HCT116 (cell line): ENCODE results near the gene OR2T33. TPM values are rescaled to one million over a fixed set of nuclear protein-coding genes. Genes with fewer than 3 reads are reported as not detected.
"Not testable (repeated sequence)": the region's sequence is repeated elsewhere in the genome, so short reads cannot be mapped to it uniquely, and the experiment has no call there.

Source experiments
- ATAC-seq: fragments of 200-7000 bp; cut with Tn5 transposase; 2 replicates; pipeline ENCODE4 v1.9.1; 2020; ENCODE audit warnings: mild to moderate bottlenecking, moderate library complexity
- BruUV-seq: library from RNA; stranded (reverse); fragments of 400-500 nt; replicated peaks from 2 replicates; lab custom pipeline; 2021; lab: Mats Ljungman, UMichigan
- CTCF ChIA-PET: fragments of 300-600 bp; sonication (Branson Sonifier 250); formaldehyde crosslinking; loops from one replicate; lab custom pipeline; 2021; ENCODE audit warnings: antibody characterized with exemption; lab: Charles Lee
- POLR2A ChIA-PET: fragments of 300-600, 350-600 bp; sonication (Branson Sonifier 250); formaldehyde crosslinking; loops from one replicate; lab custom pipeline; 2021; ENCODE audit warnings: antibody characterized with exemption; lab: Charles Lee
- RAD21 ChIA-PET, 2 experiments: fragments of 300-600 bp; sonication (Branson Sonifier 250); formaldehyde crosslinking; loops; one replicate each; lab custom pipeline; 2023; ENCODE audit warnings: low total read pairs in 2 of 2; ENCODE audit not compliant: uncharacterized antibody in 2 of 2, unreplicated experiment in 2 of 2, low non-redundant PET in 1 of 2; lab: Charles Lee
- DNase-seq: peaks from one replicate; pipeline ENCODE4 v3.0.0-alpha.2; 2010; ENCODE audit warnings: low read depth, low spot score
- H2AFZ ChIP-seq: fragments of 200-600 bp; shearing (Covaris generic), sonication (generic); 2 replicates; pipeline ENCODE4 v1.6.1; 2017; ENCODE audit warnings: low read depth, mixed run types, mixed read lengths, antibody characterized with exemption, low read length; ENCODE audit not compliant: poor library complexity, severe bottlenecking
- H3K27ac ChIP-seq: 2 replicates; pipeline ENCODE4 v1.5.1; 2012; ENCODE audit warnings: low read depth, low read length
- H3K27me3 ChIP-seq: fragments of 200-600 bp; sonication (generic); 2 replicates; pipeline ENCODE4 v1.6.1; 2016; ENCODE audit warnings: mixed run types, low read length, mixed read lengths; ENCODE audit not compliant: insufficient read depth
- H3K36me3 ChIP-seq, 2 experiments: fragments of 200-500 bp in 1 of 2; fragments of 200-600 bp in 1 of 2; sonication (Bioruptor generic) in 1 of 2; sonication (generic) in 1 of 2; 2 replicates each; pipeline versions ENCODE4 v1.5.1 to v1.6.1; 2014 to 2016; ENCODE audit warnings: low read length in 2 of 2, inconsistent platforms in 1 of 2, mixed read lengths in 1 of 2, mixed run types in 1 of 2; ENCODE audit not compliant: insufficient read depth in 2 of 2, control insufficient read depth in 1 of 2
- H3K4me1 ChIP-seq, 2 experiments: fragments of 200-600 bp in 1 of 2; sonication (generic) in 1 of 2; 2 replicates each; pipeline versions ENCODE4 v1.5.1 to v1.6.1; 2012 to 2017; ENCODE audit warnings: low read length in 2 of 2, inconsistent platforms in 1 of 2, mild to moderate bottlenecking in 1 of 2, mixed read lengths in 1 of 2, mixed run types in 1 of 2, moderate library complexity in 1 of 2; ENCODE audit not compliant: insufficient read depth in 2 of 2, control insufficient read depth in 1 of 2
- H3K4me2 ChIP-seq: fragments of 200-600 bp; sonication (generic); 2 replicates; pipeline ENCODE4 v1.6.1; 2017; ENCODE audit warnings: mixed run types, low read length, mixed read lengths
- H3K4me3 ChIP-seq, 2 experiments: fragments of 200-600 bp in 1 of 2; sonication (generic) in 1 of 2; replicated peaks in 1 of 2; 2 replicates each; pipeline ENCODE4 v1.5.1; 2011 to 2016; ENCODE audit warnings: low read length in 2 of 2, control low read depth in 1 of 2, low read depth in 1 of 2, mild to moderate bottlenecking in 1 of 2, mixed read lengths in 1 of 2, mixed run types in 1 of 2
- H3K79me2 ChIP-seq: fragments of 200-600 bp; sonication (generic); 2 replicates; pipeline ENCODE4 v1.6.1; 2017; ENCODE audit warnings: mild to moderate bottlenecking, mixed run types, low read length, moderate library complexity, mixed read lengths; ENCODE audit not compliant: insufficient read depth
- H3K9ac ChIP-seq: fragments of 200-600 bp; sonication (generic); 2 replicates; pipeline ENCODE4 v1.6.1; 2016; ENCODE audit warnings: low read length, mixed read lengths
- H3K9me2 ChIP-seq: fragments of 200-600 bp; sonication (generic), shearing (Covaris generic); 2 replicates; pipeline ENCODE4 v1.6.1; 2017; ENCODE audit warnings: mixed run types, mild to moderate bottlenecking, moderate library complexity; ENCODE audit not compliant: insufficient read depth
- H3K9me3 ChIP-seq, 2 experiments: fragments of 200-500 bp in 1 of 2; fragments of 200-600 bp in 1 of 2; sonication (Bioruptor generic) in 1 of 2; sonication (generic) in 1 of 2; 2 replicates each; pipeline ENCODE4 v1.6.1; 2014 to 2017; ENCODE audit warnings: low read length in 2 of 2, mixed read lengths in 2 of 2, inconsistent platforms in 1 of 2, low read depth in 1 of 2, mild to moderate bottlenecking in 1 of 2, mixed run types in 1 of 2, moderate library complexity in 1 of 2; ENCODE audit not compliant: control insufficient read depth in 1 of 2, insufficient read depth in 1 of 2
- H4K20me1 ChIP-seq: fragments of 200-600 bp; sonication (generic), shearing (Covaris generic); 2 replicates; pipeline ENCODE4 v1.6.1; 2017; ENCODE audit warnings: mixed run types, mild to moderate bottlenecking, moderate library complexity; ENCODE audit not compliant: insufficient read depth
- ATF3 ChIP-seq: IDR thresholded peaks from 2 replicates; pipeline ENCODE4 v1.6.1; 2012
- CBX3 ChIP-seq: IDR thresholded peaks from 2 replicates; pipeline ENCODE4 v1.6.1; 2012; ENCODE audit warnings: low read depth
- EGR1 ChIP-seq: IDR thresholded peaks from 2 replicates; pipeline ENCODE4 v1.6.1; 2012; ENCODE audit warnings: low read depth
- EZH2phosphoT487 ChIP-seq: fragments of 200-600 bp; IDR thresholded peaks from 2 replicates; pipeline ENCODE4 v1.6.1; 2018; ENCODE audit warnings: antibody characterized with exemption, borderline replicate concordance
- JUND ChIP-seq: IDR thresholded peaks from 2 replicates; pipeline ENCODE4 v1.6.1; 2012
- POLR2A ChIP-seq: IDR thresholded peaks from 2 replicates; pipeline ENCODE4 v1.7.0; 2011; ENCODE audit warnings: borderline replicate concordance; ENCODE audit not compliant: insufficient read depth, insufficient read length; ENCODE audit errors: extremely low read depth
- POLR2AphosphoS5 ChIP-seq: IDR thresholded peaks from 2 replicates; pipeline ENCODE4 v1.6.1; 2011; ENCODE audit warnings: mild to moderate bottlenecking, low read depth, low read length, moderate library complexity
- RAD21 ChIP-seq: IDR thresholded peaks from 2 replicates; pipeline ENCODE4 v1.6.1; 2012; ENCODE audit warnings: low read depth, mild to moderate bottlenecking
- SIN3A ChIP-seq: IDR thresholded peaks from 2 replicates; pipeline ENCODE4 v1.6.1; 2012; ENCODE audit warnings: low read depth
- SP1 ChIP-seq: IDR thresholded peaks from 2 replicates; pipeline ENCODE4 v1.6.1; 2012; ENCODE audit warnings: low read depth
- SRF ChIP-seq: IDR thresholded peaks from 2 replicates; pipeline ENCODE4 v1.6.1; 2012; ENCODE audit warnings: low read depth
- YY1 ChIP-seq: IDR thresholded peaks from 2 replicates; pipeline ENCODE4 v1.6.1; 2011; ENCODE audit warnings: low read length, low read depth, moderate library complexity, mild to moderate bottlenecking; ENCODE audit not compliant: insufficient replicate concordance; ENCODE audit errors: extremely low read depth
- ZFX ChIP-seq: fragments of 450-650 bp; IDR thresholded peaks from 2 replicates; pipeline ENCODE4 v1.6.1; 2017
- ZNF274 ChIP-seq: fragments of 200-500 bp; sonication (Bioruptor generic); IDR thresholded peaks from 2 replicates; pipeline ENCODE4 v1.6.1; 2014; ENCODE audit warnings: mild to moderate bottlenecking, low read depth, low read length, inconsistent platforms
- intact Hi-C: fragments of 100-400 bp; cut with micrococcal nuclease; formaldehyde crosslinking; loops from 2 replicates; pipeline ENCODE4 v1.10.0; 2022
- total RNA-seq: library from RNA; stranded (reverse); gene quantifications from one replicate; pipeline ENCODE4 v1.2.1, GENCODE V29; 2021; ENCODE audit not compliant: unreplicated experiment
- TF ChIP-seq, protein P1 (sequence below): IDR thresholded peaks from 2 replicates; pipeline ENCODE4 v1.6.1; 2011; ENCODE audit warnings: mild to moderate bottlenecking, low read length, moderate library complexity; ENCODE audit not compliant: insufficient replicate concordance; ENCODE audit errors: extremely low read depth
- TF ChIP-seq, protein P2 (sequence below): IDR thresholded peaks from 2 replicates; pipeline ENCODE4 v1.6.1; 2012
- TF ChIP-seq, protein P3 (sequence below), 3 experiments: fragments of 200-600 bp in 1 of 3; sonication (generic) in 1 of 3; IDR thresholded peaks in 2 of 3; conservative IDR thresholded peaks in 1 of 3; 2 replicates each; pipeline ENCODE4 v1.5.1; 2012 to 2017; ENCODE audit warnings: low read depth in 2 of 3, low read length in 2 of 3, antibody characterized with exemption in 1 of 3, borderline replicate concordance in 1 of 3, control low read depth in 1 of 3, mild to moderate bottlenecking in 1 of 3, mixed read lengths in 1 of 3, mixed run types in 1 of 3, moderate library complexity in 1 of 3; ENCODE audit not compliant: insufficient read depth in 1 of 3

The OR2T33 gene
- total RNA-seq, 1 experiment from 2014 or later: not detected

DNA sequence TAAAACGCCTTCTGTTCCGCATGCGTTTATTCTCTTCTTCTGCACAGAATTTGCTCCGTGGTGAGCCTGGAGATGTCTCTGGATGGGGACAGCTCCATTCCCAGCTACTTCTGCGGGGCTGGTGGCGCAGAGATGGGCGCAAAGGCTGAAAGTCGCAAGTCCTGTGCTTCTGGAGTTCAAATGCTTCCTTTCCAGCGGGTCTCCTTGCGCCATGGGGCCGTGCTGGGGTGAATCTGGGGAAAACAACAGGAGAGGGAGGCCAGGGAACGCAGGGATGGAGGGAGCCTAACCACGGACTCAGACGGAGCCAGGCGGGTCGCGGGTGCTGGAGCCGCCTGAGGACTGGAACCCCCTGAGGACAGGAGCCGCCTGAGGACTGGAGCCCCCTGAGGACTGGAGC is 28.3 kb upstream of the OR2T33 start:
- H3K36me3 ChIP-seq: no peaks in the 10 kb centered on the region
- no peak overlapping the region for H2AFZ ChIP-seq
- H3K9me2 ChIP-seq: no peaks in the 10 kb centered on the region
- H3K4me3 ChIP-seq: no peak overlapping the region
- no peaks in the 10 kb centered on the region for H4K20me1 ChIP-seq
- no TSS peak for BruUV-seq
- no peak for TF ChIP-seq ATF3
- TF ChIP-seq, protein P1, sequence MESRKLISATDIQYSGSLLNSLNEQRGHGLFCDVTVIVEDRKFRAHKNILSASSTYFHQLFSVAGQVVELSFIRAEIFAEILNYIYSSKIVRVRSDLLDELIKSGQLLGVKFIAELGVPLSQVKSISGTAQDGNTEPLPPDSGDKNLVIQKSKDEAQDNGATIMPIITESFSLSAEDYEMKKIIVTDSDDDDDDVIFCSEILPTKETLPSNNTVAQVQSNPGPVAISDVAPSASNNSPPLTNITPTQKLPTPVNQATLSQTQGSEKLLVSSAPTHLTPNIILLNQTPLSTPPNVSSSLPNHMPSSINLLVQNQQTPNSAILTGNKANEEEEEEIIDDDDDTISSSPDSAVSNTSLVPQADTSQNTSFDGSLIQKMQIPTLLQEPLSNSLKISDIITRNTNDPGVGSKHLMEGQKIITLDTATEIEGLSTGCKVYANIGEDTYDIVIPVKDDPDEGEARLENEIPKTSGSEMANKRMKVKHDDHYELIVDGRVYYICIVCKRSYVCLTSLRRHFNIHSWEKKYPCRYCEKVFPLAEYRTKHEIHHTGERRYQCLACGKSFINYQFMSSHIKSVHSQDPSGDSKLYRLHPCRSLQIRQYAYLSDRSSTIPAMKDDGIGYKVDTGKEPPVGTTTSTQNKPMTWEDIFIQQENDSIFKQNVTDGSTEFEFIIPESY: no peak
- no peak for TF ChIP-seq POLR2A
- TF ChIP-seq SRF: no peak
- no peak for TF ChIP-seq YY1
- no peak for TF ChIP-seq SP1
- TF ChIP-seq EZH2phosphoT487: no peak
- TF ChIP-seq RAD21: no peak
- TF ChIP-seq, protein P2, sequence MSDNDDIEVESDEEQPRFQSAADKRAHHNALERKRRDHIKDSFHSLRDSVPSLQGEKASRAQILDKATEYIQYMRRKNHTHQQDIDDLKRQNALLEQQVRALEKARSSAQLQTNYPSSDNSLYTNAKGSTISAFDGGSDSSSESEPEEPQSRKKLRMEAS: no peak
- TF ChIP-seq, protein P3, sequence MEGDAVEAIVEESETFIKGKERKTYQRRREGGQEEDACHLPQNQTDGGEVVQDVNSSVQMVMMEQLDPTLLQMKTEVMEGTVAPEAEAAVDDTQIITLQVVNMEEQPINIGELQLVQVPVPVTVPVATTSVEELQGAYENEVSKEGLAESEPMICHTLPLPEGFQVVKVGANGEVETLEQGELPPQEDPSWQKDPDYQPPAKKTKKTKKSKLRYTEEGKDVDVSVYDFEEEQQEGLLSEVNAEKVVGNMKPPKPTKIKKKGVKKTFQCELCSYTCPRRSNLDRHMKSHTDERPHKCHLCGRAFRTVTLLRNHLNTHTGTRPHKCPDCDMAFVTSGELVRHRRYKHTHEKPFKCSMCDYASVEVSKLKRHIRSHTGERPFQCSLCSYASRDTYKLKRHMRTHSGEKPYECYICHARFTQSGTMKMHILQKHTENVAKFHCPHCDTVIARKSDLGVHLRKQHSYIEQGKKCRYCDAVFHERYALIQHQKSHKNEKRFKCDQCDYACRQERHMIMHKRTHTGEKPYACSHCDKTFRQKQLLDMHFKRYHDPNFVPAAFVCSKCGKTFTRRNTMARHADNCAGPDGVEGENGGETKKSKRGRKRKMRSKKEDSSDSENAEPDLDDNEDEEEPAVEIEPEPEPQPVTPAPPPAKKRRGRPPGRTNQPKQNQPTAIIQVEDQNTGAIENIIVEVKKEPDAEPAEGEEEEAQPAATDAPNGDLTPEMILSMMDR (IDR thresholded peaks at IDR 0.05 in 2 of 3, conservative IDR thresholded peaks at IDR 0.05 in 1 of 3; ENCODE audit: borderline replicate concordance in 1 of 3, insufficient read depth in 1 of 3, low read depth in 2 of 3, low read length in 2 of 3): no peak
- no peak for TF ChIP-seq ZNF274
- TF ChIP-seq EGR1: no peak
- no peak for TF ChIP-seq CBX3
- TF ChIP-seq SIN3A: no peak
- no peak for TF ChIP-seq ZFX
- no peak for TF ChIP-seq JUND
- TF ChIP-seq POLR2AphosphoS5: no peak
- H3K4me2 ChIP-seq: no peak overlapping the region
- peaks cover 0 to 12% of the 10 kb centered on the region in 2 experiments; a peak in 2 of 4 replicates for H3K9me3 ChIP-seq
- intact Hi-C loops: no loop called here
- ChIA-PET POLR2A (no interaction called here), RAD21 (no interaction called here), CTCF (no interaction called here)
- H3K4me1 ChIP-seq: no peaks in the 10 kb centered on the region
- no peaks in the 10 kb centered on the region for H3K27me3 ChIP-seq
- ATAC-seq (no peak), DNase-seq (no peak)
- no peak overlapping the region for H3K27ac ChIP-seq
- H3K79me2 ChIP-seq: no peaks in the 10 kb centered on the region
- no peak overlapping the region for H3K9ac ChIP-seq

GRCh38 chr1:248305672-248306071 is 27.9 kb upstream of the OR2T33 start:
- H3K4me3 ChIP-seq, H3K27ac ChIP-seq, BruUV-seq, ATAC-seq, H3K27me3 ChIP-seq, H3K4me1 ChIP-seq, H3K4me2 ChIP-seq, H3K9ac ChIP-seq, POLR2A ChIA-PET, H3K79me2 ChIP-seq, intact Hi-C loops, H2AFZ ChIP-seq, H4K20me1 ChIP-seq, CTCF ChIA-PET, RAD21 ChIA-PET, H3K9me2 ChIP-seq, H3K36me3 ChIP-seq, DNase-seq: not testable (repeated sequence)
- peaks cover 0 to 12% of the 10 kb centered on the region in 2 experiments; a peak in 2 of 4 replicates for H3K9me3 ChIP-seq
